ACHN (cell line): ENCODE measurements around the gene SCN9A.
A peak's percentile ranks its signal among the peaks of the same experiment; 100 is the strongest.
"Not testable (repeated sequence)": the region's sequence is repeated elsewhere in the genome, so short reads cannot be mapped to it uniquely, and the experiment has no call there.

ENCODE experiments used
- DNase-seq: peaks from one replicate; pipeline ENCODE4 v3.0.0-alpha.2; 2015
- in situ Hi-C: cut with HindIII; loops from 2 replicates; pipeline ENCODE4 v1.10.0; 2017; ENCODE audit warnings: low sequenced_read_pairs, low pct_ligation_motif_present, low pct_unique_long_range_greater_than_20kb

SCN9A gene

DNA sequence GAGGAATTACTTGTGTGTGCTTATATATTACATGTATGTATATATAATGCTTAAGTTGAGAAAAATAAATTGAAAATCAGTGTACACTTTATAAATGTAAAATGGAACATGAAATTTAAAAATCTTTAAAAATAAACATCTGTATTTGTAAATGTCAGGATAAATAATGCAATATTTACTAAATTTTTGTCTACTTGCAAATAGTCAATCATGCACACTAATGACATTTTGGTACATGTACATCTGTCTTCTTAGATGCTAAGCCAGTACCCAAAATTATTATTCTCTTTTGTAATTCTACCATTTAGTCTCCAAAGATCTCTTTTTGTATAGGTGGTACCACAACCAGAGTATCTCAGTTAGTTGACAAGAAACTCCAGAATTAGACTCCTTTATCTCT is 151.5 kb downstream of the SCN9A start:
- in situ Hi-C loops: no loop called here
- no peak for DNase-seq

DNA sequence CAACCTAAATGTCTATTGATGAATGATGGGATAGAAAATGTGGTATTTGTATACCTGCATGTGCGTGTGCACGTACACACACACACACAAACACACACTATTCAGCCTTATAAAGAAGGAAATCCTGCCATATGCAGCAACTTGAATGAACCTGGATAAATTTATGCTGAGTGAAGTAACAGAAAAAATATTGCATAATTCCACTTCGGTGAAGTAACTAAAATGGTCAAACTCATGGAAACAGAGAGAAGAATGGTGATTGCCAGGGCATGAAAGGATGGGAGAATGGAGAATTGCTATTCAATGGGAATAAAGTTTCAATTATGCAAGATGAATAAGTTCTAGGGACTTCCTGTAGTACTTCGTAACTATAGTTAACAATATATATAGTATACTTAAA is 152.4 kb downstream of the SCN9A start:
- in situ Hi-C loops: no loop called here
- DNase-seq: no peak

DNA sequence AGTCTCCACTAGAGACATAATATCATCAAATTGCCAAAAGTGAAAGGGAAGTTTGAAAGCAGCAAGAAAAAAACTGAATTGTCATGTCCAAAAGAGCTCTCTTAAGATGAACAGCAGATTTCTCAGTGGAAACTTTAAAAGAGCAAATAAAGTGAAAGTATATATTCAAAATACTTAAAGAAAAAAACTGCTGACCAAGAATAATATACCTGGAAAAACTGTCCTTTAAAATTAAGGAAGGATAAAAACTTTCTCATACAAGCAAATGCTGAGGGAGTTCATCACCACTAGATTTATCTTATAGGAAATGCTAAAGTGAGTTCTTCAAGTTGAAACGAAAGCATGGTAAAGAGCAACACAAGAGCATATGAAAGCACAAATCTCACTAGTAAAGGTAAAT is 164.7 kb downstream of the SCN9A start:
- in situ Hi-C loops: no loop called here
- no peak for DNase-seq

DNA sequence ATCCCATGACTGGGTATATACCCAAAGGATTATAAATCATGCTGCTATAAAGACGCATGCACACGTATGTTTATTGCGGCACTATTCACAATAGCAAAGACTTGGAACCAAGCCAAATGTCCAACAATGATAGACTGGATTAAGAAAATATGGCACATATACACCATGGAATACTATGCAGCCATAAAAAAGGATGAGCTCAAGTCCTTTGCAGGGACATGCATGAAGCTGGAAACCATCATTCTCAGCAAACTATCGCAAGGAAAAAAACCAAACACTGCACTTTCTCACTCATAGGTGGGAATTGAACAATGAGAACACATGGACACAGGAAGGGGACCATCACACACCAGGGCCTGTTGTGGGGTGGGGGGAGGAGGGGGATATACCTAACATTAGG is 165.8 kb downstream of the SCN9A start:
- DNase-seq, in situ Hi-C loops: not testable (repeated sequence)

DNA sequence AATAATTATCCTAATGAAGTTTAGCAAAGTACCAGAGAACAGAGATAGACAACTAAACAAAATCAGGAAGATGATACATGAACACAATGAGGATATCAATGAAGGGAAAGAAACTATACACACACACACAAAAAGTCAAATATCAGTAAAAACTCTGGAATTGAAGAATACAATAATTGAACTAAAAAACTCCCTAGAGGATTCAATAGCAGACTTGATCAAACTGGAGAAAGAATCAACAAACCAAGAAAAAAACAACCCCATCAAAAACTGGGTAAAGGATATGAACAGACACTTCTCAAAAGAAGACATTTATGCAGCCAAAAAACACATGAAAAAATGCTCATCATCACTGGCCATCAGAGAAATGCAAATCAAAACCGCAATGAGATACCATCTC is 166.4 kb downstream of the SCN9A start:
- in situ Hi-C loops, DNase-seq: not testable (repeated sequence)

DNA sequence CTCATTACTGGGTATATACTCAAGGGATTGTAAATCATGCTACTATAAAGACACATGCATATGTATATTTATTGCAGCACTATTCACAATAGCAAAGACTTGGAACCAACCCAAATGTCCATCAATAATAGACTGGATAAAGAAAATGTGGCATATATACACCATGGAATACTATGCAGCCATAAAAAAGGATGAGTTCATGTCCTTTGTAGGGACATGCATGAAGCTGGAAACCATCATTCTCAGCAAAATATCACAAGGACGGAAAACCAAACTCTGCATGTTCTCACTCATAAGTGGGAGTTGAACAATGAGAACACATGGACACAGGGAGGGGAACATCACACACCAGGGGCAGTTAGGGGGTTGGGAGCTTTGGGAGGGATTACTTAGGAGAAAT is 169.6 kb downstream of the SCN9A start:
- in situ Hi-C loops, DNase-seq: not testable (repeated sequence)

DNA sequence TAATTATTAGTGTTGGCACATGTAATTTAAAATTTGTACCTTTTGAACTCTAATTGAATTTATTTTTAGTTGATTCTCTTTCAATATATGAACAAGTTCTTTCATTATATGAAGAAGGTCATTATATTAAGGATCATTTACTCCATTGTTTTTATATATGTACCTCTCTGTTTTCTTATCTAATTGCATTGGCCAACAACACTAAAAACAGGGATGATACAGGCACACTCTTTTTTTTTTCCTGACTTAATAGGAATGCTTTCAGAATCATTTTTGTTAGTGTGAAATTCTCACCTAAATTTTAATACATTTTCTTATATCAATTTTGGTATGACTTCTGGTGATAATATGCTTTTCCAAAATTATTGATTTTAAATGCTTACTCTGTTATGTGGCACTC is 173.0 kb downstream of the SCN9A start:
- DNase-seq: no peak
- in situ Hi-C loops: no loop called here

DNA sequence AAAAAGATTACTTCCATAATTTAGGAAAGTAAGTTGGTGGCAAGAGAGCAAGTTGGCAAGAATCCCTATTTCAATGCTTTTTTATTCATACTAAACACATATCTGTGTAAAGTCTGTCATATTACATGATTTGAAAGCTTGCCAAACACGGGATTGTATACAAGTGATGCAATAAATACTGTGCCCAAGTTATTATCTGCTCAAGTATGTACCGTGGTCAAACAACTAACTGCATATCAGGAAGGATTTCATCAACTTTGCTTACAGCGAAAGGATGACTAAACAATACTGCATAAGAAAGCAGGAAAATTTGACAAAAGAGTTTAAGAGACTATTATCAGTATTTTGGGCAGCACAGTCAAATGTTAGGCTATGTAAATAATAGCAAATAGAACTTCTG is 178.3 kb downstream of the SCN9A start:
- in situ Hi-C loops: no loop called here
- DNase-seq: no peak

DNA sequence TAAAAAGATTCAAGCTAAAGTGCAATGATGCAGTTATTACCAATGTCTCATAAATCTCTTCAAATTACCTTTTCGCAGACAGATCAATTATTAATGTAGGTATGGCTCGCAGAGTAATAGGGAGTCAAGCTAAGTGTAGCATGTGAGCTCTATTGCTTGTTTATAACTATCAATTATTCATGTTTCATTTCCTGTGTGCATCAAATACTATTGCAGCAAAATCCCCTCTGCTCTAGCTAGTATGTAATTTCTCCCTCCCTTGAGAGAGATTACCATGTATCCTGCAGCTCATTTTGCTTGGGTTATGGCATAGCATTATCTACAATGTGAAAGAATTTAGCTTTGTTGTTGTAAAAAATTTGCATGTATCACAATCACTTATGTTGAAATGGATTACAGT is 182.3 kb downstream of the SCN9A start:
- in situ Hi-C loops: no loop called here

DNA sequence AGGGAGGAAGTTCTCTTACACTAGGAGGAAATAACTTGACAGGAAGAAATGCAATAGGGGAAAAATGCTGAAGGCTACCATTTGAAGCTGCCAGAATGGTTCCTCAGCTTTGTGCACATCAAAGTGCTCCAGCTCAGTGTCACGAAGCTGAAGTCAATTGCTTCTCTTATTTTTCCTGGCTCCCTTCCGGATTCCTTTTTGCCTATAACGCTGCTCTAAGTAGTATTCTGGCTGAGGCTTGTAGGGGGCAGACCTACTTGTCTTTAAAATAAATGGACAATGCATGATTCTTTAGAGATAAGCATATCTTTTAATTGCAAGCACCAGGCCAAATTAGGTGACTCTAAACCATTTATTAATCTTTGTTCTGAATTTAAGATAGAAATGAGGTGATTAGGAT is 187.7 kb downstream of the SCN9A start:
- in situ Hi-C loops: no loop called here
- DNase-seq: no peak

More for the DNA sequence above, 182.3 kb downstream of the SCN9A start:
- no peak for DNase-seq

DNA sequence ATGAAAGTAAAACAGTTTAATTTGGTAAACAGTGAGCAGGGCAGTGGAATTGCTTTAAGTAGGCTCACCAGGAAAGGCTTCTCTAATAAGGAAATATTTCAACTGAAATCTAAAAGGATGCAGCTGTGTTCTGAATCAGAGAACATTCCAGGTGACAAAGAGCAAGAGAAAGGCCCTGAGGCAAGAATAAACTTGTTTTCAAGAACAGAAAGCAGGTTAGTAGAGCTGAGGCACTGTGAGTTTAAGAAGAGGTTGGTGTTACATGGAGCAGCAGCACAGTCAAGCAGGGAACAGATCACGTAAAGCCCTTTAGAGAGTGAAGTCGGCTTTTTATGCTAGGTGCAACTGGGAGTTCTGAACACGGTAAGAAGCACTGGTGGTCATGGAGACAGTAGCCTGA is 191.0 kb downstream of the SCN9A start:
- in situ Hi-C loops: no loop called here

DNA sequence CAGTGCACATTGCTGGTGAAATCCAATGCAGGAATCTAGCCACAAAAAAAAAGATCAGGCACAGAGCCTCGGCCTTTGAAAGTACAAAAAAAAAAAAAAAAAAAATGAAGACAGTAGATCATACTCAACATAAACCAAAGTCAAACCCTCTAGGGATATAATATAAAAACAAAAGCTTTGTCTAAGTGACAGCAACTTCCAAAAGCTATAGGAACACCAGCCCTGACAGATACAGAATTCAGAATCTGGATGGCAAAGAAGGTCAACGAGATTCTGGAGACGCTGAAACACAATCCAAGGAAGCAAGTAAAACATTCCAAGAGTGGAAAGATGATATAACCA is 194.0 kb downstream of the SCN9A start:
- no peak for DNase-seq
- in situ Hi-C loops: no loop called here

More for the DNA sequence above, 191.0 kb downstream of the SCN9A start:
- no peak for DNase-seq

DNA sequence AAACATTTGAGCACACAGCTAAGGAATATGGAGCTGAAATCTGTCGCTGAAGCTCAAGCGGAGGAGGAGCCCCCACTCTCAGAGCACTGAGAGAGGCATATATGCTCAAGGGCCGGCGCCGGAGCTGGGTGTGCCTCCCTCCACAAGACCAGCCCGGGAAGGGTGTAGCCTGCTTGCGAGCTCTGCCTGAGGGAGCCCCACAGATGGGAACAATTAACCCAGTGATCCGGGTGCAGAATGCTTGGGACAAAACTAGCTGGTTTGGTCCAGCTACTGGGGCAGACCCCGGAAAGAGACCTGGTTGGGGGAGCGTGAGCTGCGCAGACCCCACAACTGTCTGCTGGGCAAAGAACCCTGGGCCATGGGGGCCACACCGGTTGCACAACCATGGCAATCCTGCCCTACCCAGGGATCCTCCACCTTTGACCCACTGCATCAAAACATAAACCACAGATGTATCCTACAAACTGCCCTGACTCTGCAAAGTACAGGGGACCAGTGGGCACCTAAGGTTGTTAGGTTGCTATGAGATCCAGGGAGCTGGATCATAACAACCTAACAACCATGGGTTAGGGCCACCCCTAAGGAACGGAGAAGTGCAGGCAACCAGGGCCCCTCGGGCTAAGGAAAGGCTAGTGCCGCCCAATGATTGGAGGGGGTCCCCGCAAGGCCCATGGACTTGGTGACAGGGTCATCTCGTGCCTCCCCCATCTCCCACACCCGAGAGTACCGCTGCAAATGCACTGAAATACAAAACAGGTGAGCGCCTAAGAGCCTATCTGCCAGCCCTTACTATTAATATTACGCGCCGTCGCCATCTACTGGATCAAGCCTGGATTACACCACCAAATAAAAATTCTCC is 194.6 kb downstream of the SCN9A start:
- in situ Hi-C loops: no loop called here
- peak; percentile 64 for DNase-seq

DNA sequence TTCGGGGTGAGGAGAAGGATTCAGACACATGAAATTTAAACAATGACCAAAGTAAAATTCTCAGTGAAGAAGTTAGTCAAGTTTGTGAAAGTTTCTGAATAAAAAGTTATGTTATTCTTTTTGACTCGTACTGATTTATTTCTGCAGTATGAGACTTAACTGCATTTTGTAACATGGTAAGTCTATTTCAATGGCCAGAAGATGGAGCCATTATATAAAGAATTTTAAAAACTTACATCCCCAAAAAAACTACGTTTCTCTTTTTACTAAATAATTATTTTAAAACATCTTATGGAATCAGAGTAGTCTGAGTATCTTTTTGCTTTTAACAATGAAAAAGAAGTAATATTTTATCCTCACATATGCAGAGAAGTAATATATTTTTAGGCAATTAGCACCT is 196.5 kb downstream of the SCN9A start:
- peak; percentile 10 for DNase-seq
- in situ Hi-C loops: no loop called here

DNA sequence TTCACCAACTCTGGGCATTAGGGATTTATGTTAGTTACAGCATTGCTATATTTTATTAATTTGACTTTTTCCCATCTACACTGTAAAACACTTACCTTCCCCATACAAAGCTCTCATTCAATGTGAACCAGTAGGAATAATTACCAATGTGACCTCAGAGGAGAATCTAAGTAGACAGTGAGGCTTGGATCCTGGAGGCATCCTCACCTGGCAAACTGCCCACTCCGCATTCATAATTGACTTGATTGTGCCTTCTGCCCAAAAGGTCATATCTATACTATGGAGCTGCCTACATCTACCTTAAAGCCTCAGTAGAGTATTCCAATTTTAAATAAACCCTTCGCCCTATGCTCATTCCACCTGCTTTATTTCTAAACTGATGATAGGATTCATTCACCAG is 202.5 kb downstream of the SCN9A start:
- DNase-seq: no peak
- in situ Hi-C loops: no loop called here

DNA sequence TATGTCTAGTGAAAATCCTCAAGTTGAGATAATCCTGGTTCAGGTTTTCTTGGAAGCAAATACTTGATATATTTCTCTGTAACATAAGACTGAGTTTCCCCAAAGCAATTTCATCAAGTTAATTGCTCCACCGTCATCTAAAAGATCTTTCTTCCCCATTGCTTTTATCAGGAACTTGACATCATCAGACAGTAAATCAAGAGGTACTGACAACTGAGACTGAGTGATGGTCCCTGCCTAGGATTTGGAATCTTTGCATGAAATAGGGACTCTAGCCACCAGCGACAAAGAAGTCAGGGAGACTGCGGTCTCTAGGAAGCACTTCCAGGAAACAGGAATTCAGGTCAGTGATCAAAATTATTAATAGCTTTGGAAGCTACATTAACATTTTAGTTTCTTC is 204.5 kb downstream of the SCN9A start:
- in situ Hi-C loops: no loop called here
- DNase-seq: no peak

DNA sequence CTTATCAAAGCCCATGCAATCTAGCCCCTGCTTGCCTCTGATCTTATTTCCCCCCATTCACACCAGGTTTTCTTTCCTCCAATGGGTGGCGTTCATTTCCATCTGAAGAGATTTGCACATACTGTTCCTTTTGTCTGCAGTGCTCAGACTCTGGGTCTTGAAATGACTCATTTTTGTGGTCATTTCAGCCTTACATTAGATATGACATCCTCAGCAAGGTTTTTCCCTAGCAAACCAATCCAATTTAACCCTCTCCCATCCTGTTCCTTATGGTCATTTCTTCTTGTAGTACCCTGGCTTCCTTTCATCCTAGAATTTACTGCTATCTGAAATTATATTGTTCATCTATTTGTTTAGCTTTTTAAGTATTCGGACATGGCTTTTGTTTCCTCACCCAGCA is 205.4 kb downstream of the SCN9A start:
- in situ Hi-C loops: no loop called here
- DNase-seq: no peak

DNA sequence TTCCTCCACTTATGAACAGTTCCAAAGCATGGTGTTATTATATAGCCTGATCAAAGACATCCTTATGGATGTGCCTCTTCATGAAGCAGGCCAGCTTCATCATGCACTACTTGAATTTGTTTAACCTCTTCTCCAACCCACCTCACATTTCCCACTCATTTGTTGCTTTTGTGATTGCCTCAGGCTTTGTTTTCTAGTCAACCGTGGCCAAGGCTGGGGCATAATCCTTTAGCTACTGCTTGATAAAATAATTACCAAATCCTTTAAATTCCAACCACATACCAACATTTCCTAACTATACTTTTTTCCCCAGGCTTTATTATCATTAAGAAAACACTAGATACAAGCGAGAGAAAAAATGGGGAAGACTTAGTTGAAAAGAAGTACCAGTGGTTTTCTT is 208.3 kb downstream of the SCN9A start:
- in situ Hi-C loops: no loop called here
- DNase-seq: no peak

DNA sequence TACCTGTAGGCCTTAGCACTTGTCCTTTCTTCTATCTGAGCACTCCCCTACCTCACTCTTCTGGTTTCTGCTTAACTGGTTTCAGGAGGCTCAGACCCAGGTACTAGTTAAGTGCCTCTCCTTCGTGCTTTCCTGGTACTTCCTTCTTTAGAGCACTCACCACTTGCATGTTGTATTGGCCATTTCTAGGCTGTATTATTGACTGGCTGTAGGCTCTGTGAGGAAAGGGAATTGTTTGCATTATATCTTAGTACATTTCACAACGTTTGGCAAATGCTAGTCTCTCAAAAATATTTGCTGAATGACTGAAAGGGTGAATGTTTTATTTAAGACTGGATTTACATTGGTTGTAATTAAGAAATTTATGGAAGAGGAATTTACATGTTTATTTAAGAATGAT is 212.0 kb downstream of the SCN9A start:
- in situ Hi-C loops: no loop called here
- no peak for DNase-seq

DNA sequence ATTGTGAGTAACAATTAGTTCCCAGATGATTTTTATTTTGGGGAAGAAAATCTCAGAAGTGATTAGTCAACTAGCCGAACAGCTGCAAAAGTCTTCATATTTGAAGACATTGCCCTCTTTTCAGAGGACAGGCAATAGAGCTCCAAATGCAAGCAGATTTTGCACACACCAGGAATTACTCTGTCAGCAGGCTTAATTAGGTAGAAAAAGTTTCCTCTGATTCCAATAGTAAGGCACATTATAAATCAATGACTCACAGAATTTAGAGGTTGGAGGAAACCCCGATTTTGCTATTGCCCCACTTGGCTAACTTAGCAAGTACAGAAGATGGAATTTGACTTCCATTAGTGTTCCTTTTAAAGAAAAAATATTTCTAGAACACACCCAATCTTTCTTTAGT is 217.2 kb downstream of the SCN9A start:
- DNase-seq: no peak
- in situ Hi-C loops: no loop called here

DNA sequence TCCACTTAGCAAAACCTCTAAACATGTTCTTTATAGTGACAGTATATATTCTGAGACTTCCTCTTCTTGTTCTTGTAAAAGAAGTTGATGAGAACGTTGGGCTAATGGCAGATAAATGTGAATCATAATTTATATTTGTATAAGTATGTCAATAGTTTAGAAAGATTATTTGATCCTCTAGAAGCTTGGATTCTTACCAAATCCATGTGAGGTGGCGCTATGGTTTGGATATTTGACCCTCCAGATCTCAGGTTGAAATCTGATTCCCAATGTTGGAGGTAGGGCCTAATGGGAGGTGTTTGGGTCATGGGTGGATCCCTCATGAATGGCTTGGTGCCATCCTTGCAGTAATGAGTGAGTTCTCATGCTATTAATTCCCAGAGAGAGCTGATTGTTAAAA is 218.2 kb downstream of the SCN9A start:
- DNase-seq: no peak
- in situ Hi-C loops: no loop called here
